Psoas muscle (tissue), 8 donors: Measurements from ENCODE around the gene SRPK1. TPM values are rescaled to one million over a fixed set of nuclear protein-coding genes. Genes with fewer than 3 reads are reported as not detected.

Source experiments
- ATAC-seq, 4 donors: fragments of 200-7000 bp; cut with Tn5 transposase; one replicate each; pipeline ENCODE4 v1.9.1; 2020; ENCODE audit warnings: moderate library complexity in 3 of 4, mild to moderate bottlenecking in 2 of 4
- DNase-seq, 2 donors: peaks; one replicate each; pipeline ENCODE4 v3.0.0-alpha.2; 2020
- H3K27ac ChIP-seq: fragments of 200-600 bp; one replicate; pipeline ENCODE4 v1.8.0; 2022
- H3K27me3 ChIP-seq, 3 donors: fragments of 200-600 bp in 1 of 3; one replicate each; pipeline versions ENCODE4 v1.6.1 to v1.8.0; 2013 to 2022; ENCODE audit warnings: low read length in 2 of 3, mild to moderate bottlenecking in 2 of 3, moderate library complexity in 1 of 3; ENCODE audit not compliant: insufficient read depth in 3 of 3
- H3K36me3 ChIP-seq, 2 donors: fragments of 200-600 bp in 1 of 2; one replicate each; pipeline versions ENCODE4 v1.6.1 to v1.8.0; 2013 to 2022; ENCODE audit warnings: low read depth in 1 of 2, mild to moderate bottlenecking in 1 of 2, moderate library complexity in 1 of 2; ENCODE audit not compliant: insufficient read depth in 1 of 2
- H3K4me1 ChIP-seq: fragments of 200-600 bp; one replicate; pipeline ENCODE4 v1.8.0; 2022
- H3K4me3 ChIP-seq: fragments of 200-600 bp; one replicate; pipeline ENCODE4 v1.8.0; 2022; ENCODE audit warnings: mild to moderate bottlenecking
- H3K9me3 ChIP-seq: fragments of 200-600 bp; one replicate; pipeline ENCODE4 v1.8.0; 2022
- WGBS, 3 donors: extraction: QIAGEN DNeasy Blood & Tissue Kit; methylation state at CpG; one replicate each; pipeline versions ENCODE4 v1.1.6 to v1.1.7; 2013; 5-methylcytosine and 5-hydroxymethylcytosine counted together
- intact Hi-C, 2 donors: fragments of 100-400 bp; cut with DNase I; formaldehyde crosslinking; loops; one replicate each; pipeline versions ENCODE4 v1.11.0 to v1.14.2; 2022
- polyA plus RNA-seq, 3 donors: library from polyadenylated mRNA; stranded (reverse); fragments of 200-250 nt; gene quantifications; one replicate each; pipeline ENCODE4 v1.2.3, GENCODE V29; 2013
- total RNA-seq, 4 donors: library from RNA; stranded (reverse); fragmentation: NEBNext Ultra II Directional in 2 of 4; extraction: Animal tissue kit (Norgen Biotek cat#: 25700) in 2 of 4; gene quantifications; one replicate each; pipeline versions ENCODE4 v1.2.1 to v1.2.4, GENCODE V29; 2021 to 2023
- TF ChIP-seq, protein P1 (sequence below): fragments of 200-600 bp; IDR thresholded peaks from one replicate; pipeline ENCODE4 v1.8.0; 2022; ENCODE audit warnings: antibody characterized with exemption
- donor health status: healthy with polysubstance abuse.
- donor health status: DM: no; HTN: no; CAD: no; lungs with moderate emphysema.
- donor health status: Bipolar disorder and iron deficiency.
- donor health status: healthy.
- donor health status: DM: yes; HTN: yes; CAD: no.
- donor health status: DM: no; HTN: no; CAD: no.
- donor health status: DM: no; HTN: no; CAD: no.
- donor health status: DM: yes; HTN: yes; CAD: no.

The SRPK1 gene
- total and polyA plus RNA-seq, 7 donors, result 12.2 to 46.9 (median 25.7) TPM

DNA sequence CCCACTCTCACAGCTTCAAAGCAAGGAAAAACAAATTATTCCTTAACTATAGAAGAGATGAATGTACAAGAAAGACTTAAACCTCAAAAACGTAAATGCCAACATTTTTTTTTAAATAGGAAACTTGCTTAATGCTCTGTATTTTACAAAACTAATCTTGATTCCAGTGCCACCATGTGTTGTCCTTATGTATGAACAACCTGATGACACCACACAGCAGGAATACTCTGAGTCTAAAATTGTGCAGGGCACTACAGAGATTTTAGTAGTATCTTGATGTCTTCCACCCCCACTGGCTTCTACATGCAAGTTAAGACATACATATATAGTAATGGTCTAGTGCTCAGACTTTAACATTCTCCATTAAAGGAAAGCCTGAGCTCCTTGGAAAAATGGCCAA is 46.2 kb downstream of the SRPK1 start:
- no peak overlapping the region for H3K4me3 ChIP-seq
- WGBS, 3 donors, result 84 to 95% (median 90%) methylated on average over 1 of the region's 1 CpG
- TF ChIP-seq, protein P1, sequence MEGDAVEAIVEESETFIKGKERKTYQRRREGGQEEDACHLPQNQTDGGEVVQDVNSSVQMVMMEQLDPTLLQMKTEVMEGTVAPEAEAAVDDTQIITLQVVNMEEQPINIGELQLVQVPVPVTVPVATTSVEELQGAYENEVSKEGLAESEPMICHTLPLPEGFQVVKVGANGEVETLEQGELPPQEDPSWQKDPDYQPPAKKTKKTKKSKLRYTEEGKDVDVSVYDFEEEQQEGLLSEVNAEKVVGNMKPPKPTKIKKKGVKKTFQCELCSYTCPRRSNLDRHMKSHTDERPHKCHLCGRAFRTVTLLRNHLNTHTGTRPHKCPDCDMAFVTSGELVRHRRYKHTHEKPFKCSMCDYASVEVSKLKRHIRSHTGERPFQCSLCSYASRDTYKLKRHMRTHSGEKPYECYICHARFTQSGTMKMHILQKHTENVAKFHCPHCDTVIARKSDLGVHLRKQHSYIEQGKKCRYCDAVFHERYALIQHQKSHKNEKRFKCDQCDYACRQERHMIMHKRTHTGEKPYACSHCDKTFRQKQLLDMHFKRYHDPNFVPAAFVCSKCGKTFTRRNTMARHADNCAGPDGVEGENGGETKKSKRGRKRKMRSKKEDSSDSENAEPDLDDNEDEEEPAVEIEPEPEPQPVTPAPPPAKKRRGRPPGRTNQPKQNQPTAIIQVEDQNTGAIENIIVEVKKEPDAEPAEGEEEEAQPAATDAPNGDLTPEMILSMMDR, result no peak
- H3K27ac ChIP-seq, result no peak overlapping the region
- no peak for DNase-seq
- intact Hi-C loops, result no loop called here
- H3K9me3 ChIP-seq, result no peaks in the 10 kb centered on the region
- no peaks in the 10 kb centered on the region for H3K4me1 ChIP-seq
- no peak for ATAC-seq
- no peaks in the 10 kb centered on the region for H3K27me3 ChIP-seq
- H3K36me3 ChIP-seq, result peaks cover 0 to 63% of the 10 kb centered on the region in 2 donors

DNA sequence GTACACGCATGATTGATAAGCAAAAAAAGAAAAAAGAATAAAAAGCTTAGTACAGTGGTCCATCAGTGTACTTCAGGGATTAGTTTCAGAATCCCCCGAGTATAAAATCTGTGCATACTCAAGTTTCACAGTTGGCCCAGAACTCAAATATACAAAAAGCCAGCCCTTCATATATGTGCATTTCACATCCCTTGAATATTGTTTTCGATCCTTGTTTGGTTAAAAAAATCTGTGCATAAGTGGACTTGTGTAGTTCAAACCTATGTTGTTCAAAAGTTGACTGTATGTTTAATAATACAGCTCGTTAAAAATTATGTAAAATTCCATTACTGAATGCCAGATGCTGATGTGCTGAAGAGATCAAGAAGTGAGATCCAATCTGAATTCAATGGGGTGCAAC is 61.5 kb downstream of the SRPK1 start:
- WGBS, 3 donors, result 77 to 82% (median 80%) methylated on average over 4 of the region's 4 CpGs
- TF ChIP-seq, protein P1, result no peak
- H3K4me1 ChIP-seq, result no peaks in the 10 kb centered on the region
- no peak for DNase-seq
- no peak overlapping the region for H3K27ac ChIP-seq
- no peaks in the 10 kb centered on the region for H3K27me3 ChIP-seq
- H3K36me3 ChIP-seq, result peaks cover 5 to 76% of the 10 kb centered on the region in 2 donors
- intact Hi-C loops, result no loop called here
- no peak for ATAC-seq
- H3K9me3 ChIP-seq, result no peaks in the 10 kb centered on the region
- no peak overlapping the region for H3K4me3 ChIP-seq

DNA sequence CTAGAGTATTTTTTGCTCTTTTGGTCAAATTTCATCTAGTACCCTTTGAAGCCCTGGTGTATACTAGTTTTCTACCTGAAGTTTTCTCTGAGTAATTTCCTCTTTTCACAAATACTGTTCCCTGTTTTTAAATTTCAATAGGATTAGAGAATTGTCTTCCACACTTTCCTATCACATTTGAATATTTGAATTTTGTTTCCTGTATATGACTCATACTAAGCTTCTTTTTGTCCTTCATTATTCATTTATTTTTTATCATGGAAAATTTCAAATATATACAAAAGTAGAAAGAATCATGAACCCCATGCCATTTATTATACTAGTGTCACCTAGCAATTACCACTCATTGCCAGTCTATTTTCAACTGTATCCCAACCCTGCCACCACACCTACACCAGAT is 63.0 kb downstream of the SRPK1 start:
- intact Hi-C loops, result no loop called here
- no peak for DNase-seq
- TF ChIP-seq, protein P1, result no peak
- Histone ChIP-seq H3K9me3 (no peaks in the 10 kb centered on the region), H3K27ac (no peak overlapping the region), H3K4me1 (no peaks in the 10 kb centered on the region), H3K36me3 (peaks cover 5 to 87% of the 10 kb centered on the region in 2 donors), H3K27me3 (no peaks in the 10 kb centered on the region), H3K4me3 (no peak overlapping the region)
- ATAC-seq, result no peak

DNA sequence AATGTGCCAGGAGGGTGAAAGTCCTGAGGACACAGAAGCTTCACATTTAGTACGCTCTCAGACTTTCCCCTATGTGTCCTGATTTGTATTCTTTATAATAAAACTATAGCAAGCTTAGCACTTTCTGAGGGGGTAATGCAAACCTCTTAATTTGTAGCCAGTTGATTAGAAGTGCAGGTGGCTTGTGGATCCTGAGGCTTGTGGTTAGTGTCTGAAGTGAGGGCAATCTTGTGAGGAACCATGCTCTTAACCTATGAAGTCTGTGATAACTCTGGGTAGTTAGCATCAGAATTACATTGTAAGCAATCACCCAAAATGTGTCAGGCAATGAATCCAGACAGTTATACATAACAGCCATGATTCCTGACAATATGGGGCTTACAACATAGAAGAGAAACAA is 64.6 kb downstream of the SRPK1 start:
- TF ChIP-seq, protein P1, result no peak
- Histone ChIP-seq H3K4me1 (no peaks in the 10 kb centered on the region), H3K36me3 (peaks cover 8 to 96% of the 10 kb centered on the region in 2 donors), H3K4me3 (no peak overlapping the region), H3K9me3 (no peaks in the 10 kb centered on the region), H3K27ac (no peak overlapping the region), H3K27me3 (no peaks in the 10 kb centered on the region)
- DNase-seq (no peak), ATAC-seq (no peak)
- intact Hi-C loops, result no loop called here
- 97 to 98% (median 98%) methylated on average over 1 of the region's 1 CpG for WGBS, 3 donors

DNA sequence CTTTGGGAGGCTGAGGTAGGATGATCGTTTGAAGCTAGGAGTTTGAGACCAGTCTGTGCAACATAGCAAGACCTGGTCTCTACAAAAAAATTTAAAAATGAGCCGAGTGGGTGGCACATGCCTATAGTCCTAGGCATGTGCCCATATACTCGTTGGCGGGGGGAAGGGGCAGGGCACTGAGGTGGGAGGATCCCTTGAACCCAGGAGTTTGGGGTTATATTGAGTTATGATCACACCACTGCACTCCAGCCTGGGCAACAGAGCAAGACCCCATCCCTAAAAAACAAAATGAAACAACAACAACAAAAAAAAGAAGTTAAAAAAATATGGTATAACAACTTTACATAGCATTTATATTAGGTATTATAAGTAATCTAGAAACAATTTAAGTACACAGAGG is 67.9 kb downstream of the SRPK1 start:
- Histone ChIP-seq H3K4me1 (no peaks in the 10 kb centered on the region), H3K9me3 (peaks cover 2% of the 10 kb centered on the region), H3K4me3 (no peak overlapping the region), H3K27me3 (no peaks in the 10 kb centered on the region), H3K36me3 (peaks cover 11 to 83% of the 10 kb centered on the region in 2 donors), H3K27ac (no peak overlapping the region)
- TF ChIP-seq, protein P1, result no peak
- intact Hi-C loops, result no loop called here
- no peak for DNase-seq
- WGBS, 3 donors, result 88 to 95% (median 93%) methylated on average over 4 of the region's 4 CpGs
- ATAC-seq, result no peak
